ENCODE data around the gene VMO1.

The VMO1 gene

DNA sequence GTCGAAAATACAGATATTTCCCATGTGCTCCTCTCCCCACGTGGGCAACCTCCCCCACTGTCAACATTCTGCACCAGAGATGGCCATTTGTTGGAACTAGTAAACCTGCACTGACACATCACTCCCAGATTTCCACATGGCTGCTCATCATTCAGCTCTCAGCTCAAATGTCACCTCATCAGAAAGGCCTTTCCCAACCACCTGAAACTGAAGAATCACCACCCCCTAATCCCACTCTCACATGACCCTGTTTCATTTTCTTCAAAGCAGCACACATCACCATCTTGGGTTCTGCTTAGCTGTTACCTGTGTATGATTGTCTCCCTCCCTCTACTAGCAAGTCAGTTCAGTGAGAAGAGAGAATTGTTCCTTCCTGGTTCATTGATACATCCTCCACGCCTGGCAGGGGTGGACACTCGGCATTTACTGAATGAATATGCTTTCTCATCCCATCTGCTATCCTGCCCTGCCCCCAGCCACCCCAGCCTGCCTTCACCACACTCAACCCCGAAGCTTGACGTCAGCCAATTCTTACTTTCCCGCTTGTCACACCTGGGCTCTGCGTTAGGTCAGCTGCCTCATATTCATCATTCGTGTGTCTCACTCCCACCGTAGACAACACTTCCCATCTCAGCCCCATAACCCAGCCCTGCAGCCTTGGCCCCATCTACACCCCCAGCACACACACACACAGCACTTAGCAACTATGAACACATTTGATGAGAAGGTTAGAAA, 14.5 kb upstream of the VMO1 start:
- no peak for DNase-seq (ENCODE audit: low spot score)

DNA sequence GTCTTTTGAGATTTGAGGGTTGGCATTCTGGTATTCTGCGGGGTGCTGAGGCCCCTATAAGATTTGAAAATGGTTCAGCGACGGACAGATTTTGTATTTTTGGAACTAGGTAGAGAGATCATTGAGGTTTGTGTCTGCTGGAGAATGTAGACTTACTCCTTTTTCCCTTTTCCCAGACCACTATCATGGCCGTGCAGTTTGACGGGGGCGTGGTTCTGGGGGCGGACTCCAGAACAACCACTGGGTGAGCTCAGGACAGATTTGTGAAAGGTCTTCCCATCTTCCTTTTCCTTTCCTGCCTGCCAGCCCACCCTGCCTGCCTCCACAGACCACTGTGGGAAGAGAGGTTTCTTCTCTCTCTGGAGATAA, 10.4 kb upstream of the VMO1 start:
- DNase-seq (ENCODE audit: low spot score), result peak; percentile 50

- no peak for DNase-seq (ENCODE audit: low spot score)
These were observed 9.0 kb upstream of the VMO1 start for GRCh38 chr17:4795168-4795567.

- no peak for DNase-seq (ENCODE audit: low spot score)
These were observed 4.5 kb upstream of the VMO1 start for GRCh38 chr17:4790705-4791088.

DNA sequence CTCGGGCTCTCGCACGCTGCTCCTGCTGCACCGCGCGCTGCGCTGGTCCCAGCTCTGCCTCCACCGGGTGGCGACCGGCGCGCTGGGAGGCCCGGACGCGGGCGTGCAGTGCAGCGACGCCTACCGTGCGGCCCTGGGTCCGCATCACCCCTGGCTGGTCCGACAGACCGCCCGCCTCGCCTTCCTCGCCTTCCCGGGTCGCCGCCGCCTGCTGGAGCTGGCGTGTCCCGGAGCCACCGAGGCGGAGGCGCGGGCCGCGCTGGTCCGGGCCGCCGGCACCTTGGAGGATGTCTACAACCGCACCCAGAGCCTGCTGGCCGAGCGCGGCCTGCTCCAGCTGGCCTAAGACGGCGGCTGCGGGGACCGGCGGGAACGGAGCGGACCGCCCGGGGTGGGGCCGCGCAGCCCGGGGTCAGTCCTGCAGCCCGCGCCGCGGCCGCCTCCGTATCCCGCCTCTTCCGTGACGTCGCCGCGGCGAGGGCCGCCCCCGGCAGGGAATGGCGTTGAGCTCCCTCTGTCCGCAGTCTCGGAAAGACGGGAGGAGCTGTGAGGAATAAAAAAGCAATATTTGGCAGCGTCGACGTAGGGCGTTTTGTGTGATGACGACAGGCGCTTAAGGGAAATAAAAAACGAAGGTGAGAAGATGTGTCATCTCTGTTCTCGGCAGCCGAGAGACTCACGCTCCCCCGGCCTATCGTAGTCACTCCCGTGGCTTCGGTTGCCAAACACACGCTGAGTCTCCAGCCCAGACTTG, 4.0 kb upstream of the VMO1 start:
- DNase-seq (ENCODE audit: low spot score), result peak; percentile 86

- DNase-seq (ENCODE audit: low spot score), result no peak
These were observed 3.5 kb upstream of the VMO1 start for GRCh38 chr17:4789701-4789950.

GRCh38 chr17:4788807-4789700, 2.9 kb upstream of the VMO1 start, which contains the start of gene GLTPD2:
Gene GLTPD2 (plus strand): TSS chr17:4788964. CDS start chr17:4789012, 48 bp downstream.
- DNase-seq (ENCODE audit: low spot score), result no peak

DNA sequence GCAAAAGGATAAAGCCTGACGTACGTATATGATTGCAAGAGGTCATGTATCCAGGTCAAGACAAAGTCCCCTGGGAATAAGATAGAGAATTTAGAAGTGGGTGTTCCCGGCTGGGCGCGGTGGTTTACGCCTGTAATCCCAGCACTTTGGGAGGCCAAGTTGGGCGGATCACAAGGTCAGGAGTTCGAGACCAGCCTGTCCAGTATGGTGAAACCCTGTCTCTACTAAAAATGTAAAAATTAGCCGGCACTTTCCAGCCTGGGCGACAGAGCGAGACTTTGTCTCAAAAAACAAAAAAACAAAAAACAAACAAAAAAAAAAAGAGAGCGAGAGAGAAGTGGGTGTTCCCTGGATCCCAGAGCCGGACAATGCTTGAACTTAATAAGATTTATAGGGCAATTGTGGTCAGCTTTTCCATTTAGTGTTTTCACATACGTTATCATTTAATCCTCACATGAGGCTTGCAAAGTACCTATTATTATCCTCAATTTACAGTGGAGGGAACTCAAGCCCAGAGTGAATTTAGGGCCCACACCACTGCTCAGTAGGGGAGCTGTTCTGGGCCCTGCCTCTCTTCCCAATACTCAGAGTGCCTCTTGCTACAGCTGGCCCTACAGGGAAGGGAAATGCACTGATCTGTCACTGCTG, 2.1 kb upstream of the VMO1 start:
- DNase-seq (ENCODE audit: low spot score), result no peak

DNA sequence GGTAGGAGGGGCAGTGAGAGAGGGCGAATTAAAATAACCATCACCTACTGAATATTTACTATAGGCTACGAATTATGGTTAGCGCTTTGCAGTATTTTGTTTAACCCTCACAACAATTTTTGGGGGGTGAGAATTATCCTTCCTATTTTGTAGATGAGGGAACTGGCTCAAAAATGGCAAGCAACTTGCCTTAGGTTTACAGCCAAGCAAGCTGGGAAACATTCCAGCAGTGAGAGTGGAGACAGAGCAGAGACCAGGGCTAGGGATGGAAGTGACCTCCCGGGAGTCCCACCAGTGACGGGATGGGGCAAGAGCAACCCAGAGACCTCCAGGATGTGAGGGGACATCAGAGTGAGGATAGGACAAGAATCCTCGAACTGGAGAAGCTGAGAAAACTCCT, 352 bp upstream of the VMO1 start:
- no peak for DNase-seq (ENCODE audit: low spot score)

- no peak for DNase-seq (ENCODE audit: low spot score)
These were observed 656 bp downstream of the VMO1 start for GRCh38 chr17:4785311-4786105.

DNA sequence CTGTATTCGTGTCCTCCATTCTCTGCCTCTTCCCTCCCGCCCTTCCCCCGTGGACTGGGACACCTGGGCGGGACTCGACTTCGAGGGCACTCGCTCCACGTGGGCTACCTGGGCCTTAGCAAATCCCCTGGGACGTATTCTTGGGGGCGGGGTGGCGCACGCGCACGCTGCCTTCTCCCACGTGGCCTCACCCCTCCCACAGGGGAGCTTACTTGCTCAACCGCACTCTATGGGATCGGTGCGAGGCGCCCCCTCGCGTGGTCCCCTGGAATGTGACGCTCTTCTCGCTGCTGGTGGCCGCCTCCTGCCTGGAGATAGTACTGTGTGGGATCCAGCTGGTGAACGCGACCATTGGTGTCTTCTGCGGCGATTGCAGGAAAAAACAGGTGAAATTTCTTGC, 3.5 kb downstream of the VMO1 start:
- DNase-seq (ENCODE audit: low spot score), result no peak

DNA sequence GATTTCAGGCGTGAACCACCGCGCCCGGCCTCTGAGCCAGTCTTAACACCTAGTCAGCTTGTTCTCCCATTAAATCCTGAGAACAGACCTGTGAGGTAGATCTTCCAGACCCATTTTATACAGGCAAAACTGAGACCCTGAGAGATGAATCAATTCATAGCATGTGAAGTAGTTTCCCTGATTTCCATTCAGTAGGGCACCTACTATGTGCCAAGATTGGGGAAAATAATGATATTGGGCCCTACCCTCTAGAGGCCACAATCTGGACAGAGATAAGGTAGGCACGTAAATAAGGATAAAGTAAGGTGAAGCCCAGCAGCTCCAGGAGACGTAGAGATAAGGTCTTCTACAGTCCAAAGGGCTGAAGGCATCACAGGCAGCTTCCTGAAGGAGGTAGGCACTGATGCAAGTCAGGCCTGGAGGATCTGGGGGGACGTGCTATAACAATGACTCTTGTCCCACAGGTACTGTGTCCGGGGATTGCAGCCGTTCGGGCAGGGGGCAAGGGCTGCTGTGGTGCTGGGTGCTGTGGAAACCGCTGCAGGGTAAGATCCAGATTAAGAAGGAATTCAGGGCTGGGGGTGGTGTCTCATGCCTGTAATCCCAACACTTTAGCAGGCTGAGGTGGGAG, 5.7 kb downstream of the VMO1 start:
- DNase-seq (ENCODE audit: low spot score), result no peak

GRCh38 chr17:4777969-4778760, 8.0 kb downstream of the VMO1 start:
- DNase-seq (ENCODE audit: low spot score), result no peak

- DNase-seq (ENCODE audit: low spot score), result no peak
These were observed 13.9 kb downstream of the VMO1 start for GRCh38 chr17:4772235-4772613.

GRCh38 chr17:4771519-4772234, 14.5 kb downstream of the VMO1 start, which contains the start of gene TM4SF5:
Gene TM4SF5 (plus strand): TSS chr17:4771886. CDS start chr17:4771923, 37 bp downstream.
- DNase-seq (ENCODE audit: low spot score), result no peak

- DNase-seq (ENCODE audit: low spot score), result no peak
These were observed 16.5 kb downstream of the VMO1 start for GRCh38 chr17:4769628-4770027.

- DNase-seq (ENCODE audit: low spot score), result no peak
These were observed 17.9 kb downstream of the VMO1 start for GRCh38 chr17:4768298-4768697.

DNA sequence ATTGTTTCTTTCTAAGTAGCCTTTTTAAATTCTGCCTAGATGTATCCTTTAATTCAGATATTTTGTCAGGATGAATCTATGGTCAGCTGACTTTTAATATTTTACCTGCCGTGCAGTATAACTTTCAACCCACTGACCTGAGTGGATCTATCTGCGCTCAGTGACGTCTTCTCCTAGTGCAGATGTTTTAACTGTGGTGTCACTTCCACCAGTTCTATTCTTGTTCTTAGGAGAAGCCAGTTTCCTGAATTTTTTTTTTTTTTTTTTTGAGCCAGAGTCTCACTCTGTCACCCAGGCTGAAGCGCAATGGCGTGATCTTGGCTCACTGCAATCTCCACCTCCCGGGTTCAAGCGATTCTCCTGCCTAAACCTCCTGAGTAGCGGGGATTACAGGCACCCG, 19.4 kb downstream of the VMO1 start:
- DNase-seq (ENCODE audit: low spot score), result no peak

- DNase-seq (ENCODE audit: low spot score), result no peak
These were observed 20.0 kb downstream of the VMO1 start for GRCh38 chr17:4766201-4766600.

DNA sequence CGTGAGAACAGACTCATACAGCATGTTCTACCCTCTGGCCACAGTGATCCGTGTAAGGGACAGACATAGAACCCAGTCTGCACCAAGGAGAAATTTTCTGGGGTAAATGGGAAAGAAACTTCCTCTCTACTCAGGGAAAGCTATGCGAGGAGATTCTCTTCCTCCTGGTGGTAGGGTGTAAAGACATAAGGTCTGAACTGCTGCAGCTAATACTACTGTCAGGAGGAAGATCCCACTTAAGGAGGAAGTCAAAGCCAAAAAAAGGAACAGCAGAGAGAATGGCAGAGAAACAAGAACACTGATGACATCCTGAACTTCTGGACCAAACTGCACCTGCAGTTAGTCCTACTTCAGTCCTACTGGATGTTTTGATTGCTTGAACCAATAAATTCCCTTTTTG, 21.6 kb downstream of the VMO1 start:
- no peak for DNase-seq (ENCODE audit: low spot score)

Measured in D341Med (cell line).